Measurements from ENCODE around the gene SFXN2.

Gene SFXN2

DNA sequence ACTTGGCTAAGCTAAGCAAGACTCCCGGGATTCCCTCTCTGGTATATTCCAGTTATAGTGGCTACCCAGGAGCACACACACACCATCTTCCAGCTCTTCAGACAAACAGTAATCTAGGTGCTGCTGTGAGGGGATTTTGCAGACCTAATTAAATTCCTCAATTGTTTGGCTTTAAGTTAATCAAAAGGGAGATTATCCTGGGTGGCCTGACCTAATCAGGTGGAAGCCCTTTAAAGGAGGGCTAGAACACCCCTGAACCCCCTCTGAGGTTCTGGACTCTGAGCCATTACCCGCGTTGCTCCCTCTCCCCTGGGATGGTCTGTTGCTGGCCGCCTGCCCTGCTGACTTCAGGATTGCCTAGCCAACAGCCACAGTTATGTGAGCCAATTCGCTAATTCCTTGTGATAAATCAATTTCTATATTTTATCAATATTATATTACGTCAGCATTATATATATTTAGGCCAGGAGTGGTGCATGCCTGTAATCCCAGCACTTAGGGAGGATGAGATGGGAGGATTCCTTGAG lies 6.4 kb downstream of the SFXN2 start:
- TF ChIP-seq, protein P1, sequence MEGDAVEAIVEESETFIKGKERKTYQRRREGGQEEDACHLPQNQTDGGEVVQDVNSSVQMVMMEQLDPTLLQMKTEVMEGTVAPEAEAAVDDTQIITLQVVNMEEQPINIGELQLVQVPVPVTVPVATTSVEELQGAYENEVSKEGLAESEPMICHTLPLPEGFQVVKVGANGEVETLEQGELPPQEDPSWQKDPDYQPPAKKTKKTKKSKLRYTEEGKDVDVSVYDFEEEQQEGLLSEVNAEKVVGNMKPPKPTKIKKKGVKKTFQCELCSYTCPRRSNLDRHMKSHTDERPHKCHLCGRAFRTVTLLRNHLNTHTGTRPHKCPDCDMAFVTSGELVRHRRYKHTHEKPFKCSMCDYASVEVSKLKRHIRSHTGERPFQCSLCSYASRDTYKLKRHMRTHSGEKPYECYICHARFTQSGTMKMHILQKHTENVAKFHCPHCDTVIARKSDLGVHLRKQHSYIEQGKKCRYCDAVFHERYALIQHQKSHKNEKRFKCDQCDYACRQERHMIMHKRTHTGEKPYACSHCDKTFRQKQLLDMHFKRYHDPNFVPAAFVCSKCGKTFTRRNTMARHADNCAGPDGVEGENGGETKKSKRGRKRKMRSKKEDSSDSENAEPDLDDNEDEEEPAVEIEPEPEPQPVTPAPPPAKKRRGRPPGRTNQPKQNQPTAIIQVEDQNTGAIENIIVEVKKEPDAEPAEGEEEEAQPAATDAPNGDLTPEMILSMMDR (IDR thresholded peaks at IDR 0.05; ENCODE audit: insufficient read depth, low read length, missing control alignments): no peak
- H3K4me3 ChIP-seq (ENCODE audit: low read depth, low read length): no peak overlapping the region
- ChIA-PET CTCF (interaction anchor here (0.7 to 3.0 kb wide), 10 partner anchors 9 to 524 kb away, joined by 3 to 12 read pairs (median 3); no protein-coding TSS in a partner anchor), POLR2A (interaction anchor here (0.6 to 1.0 kb wide), 2 partner anchors 16 to 97 kb away, joined by 3 read pairs; no protein-coding TSS in a partner anchor)
- no peak for DNase-seq (ENCODE audit: low read depth, low spot score)

DNA sequence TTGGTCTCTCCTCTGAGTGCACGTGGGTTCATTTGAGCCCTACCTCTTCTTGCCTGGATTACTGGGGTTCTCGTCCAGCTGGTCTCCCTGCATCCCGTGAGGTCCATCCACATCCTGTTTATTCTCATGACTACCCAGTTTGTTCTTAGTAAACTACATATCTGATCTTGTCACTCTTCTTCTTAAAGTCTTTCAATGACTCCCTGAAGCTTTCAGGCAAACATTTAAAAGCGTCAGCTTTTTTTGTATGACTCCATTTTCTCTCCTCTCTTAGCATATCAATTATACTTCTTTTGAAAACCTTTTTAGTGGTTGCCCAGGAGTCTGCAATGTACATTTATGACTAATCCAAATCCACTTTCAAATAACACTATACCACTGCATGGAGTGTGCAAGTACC lies 7.5 kb downstream of the SFXN2 start:
- CTCF ChIA-PET: interaction anchor here (0.7 to 3.0 kb wide), 5 partner anchors 11 to 348 kb away, joined by 3 to 12 read pairs (median 3); no protein-coding TSS in a partner anchor
- TF ChIP-seq, protein P1 (IDR thresholded peaks at IDR 0.05; ENCODE audit: insufficient read depth, low read length, missing control alignments): no peak
- DNase-seq (ENCODE audit: low read depth, low spot score): no peak
- POLR2A ChIA-PET: interaction anchor here (1.0 kb wide), 1 partner anchor 96 kb away, joined by 3 read pairs; no protein-coding TSS in a partner anchor
- H3K4me3 ChIP-seq (ENCODE audit: low read depth, low read length): no peak overlapping the region

DNA sequence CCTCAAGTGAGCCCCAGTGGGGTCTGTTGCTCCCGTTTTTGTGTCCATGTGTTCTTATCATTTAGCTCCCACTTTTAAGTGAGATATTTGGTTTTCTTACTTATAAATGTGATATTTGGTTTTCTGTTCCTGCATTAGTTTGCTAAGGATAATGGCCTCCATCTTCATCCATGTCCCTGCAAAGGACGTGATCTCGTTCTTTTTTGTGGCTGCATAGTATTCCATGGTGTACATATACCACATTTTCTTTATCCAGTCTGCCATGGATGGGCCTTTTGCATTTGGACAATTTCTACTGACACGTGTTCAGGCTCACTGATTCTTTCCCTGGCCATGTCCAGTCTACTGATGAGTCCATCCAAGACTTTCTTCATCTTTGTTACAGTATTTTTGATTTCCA lies 9.6 kb downstream of the SFXN2 start:
- POLR2A ChIA-PET: no interaction called here
- CTCF ChIA-PET: interaction anchor here (1.7 to 5.8 kb wide), 2 partner anchors 173 to 179 kb away, joined by 3 to 88 read pairs; no protein-coding TSS in a partner anchor
- H3K4me3 ChIP-seq (ENCODE audit: low read depth, low read length): no peak overlapping the region
- TF ChIP-seq, protein P1 (IDR thresholded peaks at IDR 0.05; ENCODE audit: insufficient read depth, low read length, missing control alignments): no peak
- no peak for DNase-seq (ENCODE audit: low read depth, low spot score)

DNA sequence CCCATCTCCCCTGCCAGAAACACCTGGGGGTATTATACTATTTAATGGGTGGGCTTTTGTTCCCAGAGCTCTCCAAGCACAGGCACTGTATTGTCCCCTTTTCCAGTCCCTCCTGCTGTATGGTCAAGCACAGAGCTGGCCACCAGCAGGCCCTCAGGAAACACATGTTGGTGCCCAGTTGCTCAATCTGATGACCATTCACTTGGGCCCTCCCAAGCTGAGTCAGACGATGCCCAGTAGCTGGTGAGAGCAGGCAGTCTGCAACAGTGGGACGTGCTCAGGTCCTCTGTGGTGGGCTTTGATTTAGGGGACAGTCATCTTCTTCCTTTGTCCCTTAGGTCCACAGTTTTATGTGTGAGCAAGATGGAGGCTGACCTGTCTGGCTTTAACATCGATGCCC lies 11.8 kb downstream of the SFXN2 start:
- H3K4me3 ChIP-seq (ENCODE audit: low read depth, low read length): no peak overlapping the region
- CTCF ChIA-PET: interaction anchor here (0.8 to 5.8 kb wide), 11 partner anchors 12 to 191 kb away, joined by 3 to 88 read pairs (median 9); partner anchors contain the start of genes ARL3, CNNM2, CYP17A1 and SFXN2
- DNase-seq (ENCODE audit: low read depth, low spot score): no peak
- TF ChIP-seq, protein P1 (IDR thresholded peaks at IDR 0.05; ENCODE audit: insufficient read depth, low read length, missing control alignments): no peak
- POLR2A ChIA-PET: interaction anchor here (1.3 kb wide), 1 partner anchor 12 kb away, joined by 8 read pairs; the partner anchor contains the start of genes ARL3 and SFXN2

DNA sequence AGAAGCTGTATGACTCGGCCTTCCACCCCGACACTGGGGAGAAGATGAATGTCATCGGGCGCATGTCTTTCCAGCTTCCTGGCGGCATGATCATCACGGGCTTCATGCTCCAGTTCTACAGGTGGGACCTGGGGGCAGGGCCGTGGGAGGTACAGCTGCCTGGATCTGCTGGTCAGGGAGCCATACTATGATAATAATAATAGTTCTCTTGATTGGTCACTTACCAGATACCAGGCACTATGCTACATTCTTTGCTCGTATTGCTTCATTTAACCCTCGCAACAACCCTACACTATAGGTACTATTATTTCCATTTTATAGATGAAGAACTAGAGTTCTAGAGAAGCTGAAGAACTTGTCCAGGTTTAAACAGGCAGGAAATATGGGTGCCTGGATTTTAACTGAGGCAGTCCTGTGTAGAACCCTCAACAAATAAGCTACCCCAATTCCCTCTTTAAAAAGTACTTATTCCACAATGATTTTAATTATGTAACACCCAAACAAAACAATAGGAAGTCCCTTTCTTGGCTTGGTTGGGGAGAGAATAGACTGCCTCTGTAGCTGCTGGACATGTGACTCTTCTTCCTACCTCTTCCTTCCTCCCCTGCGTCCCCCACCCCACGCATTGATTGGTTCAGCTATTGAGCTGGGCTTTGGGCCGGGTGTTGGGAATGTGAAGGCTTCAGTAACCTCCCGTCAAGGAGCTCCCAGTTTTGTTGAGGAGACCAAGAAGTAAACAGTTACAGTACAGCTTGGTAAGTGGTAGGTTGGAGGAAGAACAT lies 12.8 kb downstream of the SFXN2 start:
- TF ChIP-seq, protein P1 (IDR thresholded peaks at IDR 0.05; ENCODE audit: insufficient read depth, low read length, missing control alignments): no peak
- no peak overlapping the region for H3K4me3 ChIP-seq (ENCODE audit: low read depth, low read length)
- no peak for DNase-seq (ENCODE audit: low read depth, low spot score)
- POLR2A ChIA-PET: interaction anchor here (1.3 kb wide), 1 partner anchor 13 kb away, joined by 8 read pairs; the partner anchor contains the start of genes ARL3 and SFXN2
- CTCF ChIA-PET: interaction anchor here (0.6 to 5.8 kb wide), 14 partner anchors 9 to 506 kb away, joined by 3 to 88 read pairs (median 8); partner anchors contain the start of genes ARL3, CNNM2, CYP17A1 and SFXN2
